ENCODE data around the gene CLCNKB.
"Not testable (repeated sequence)": the region's sequence is repeated elsewhere in the genome, so short reads cannot be mapped to it uniquely, and the experiment has no call there.

Gene CLCNKB

GRCh38 chr1:16061266-16061665 is 17.7 kb downstream of the CLCNKB start:
- no peak for DNase-seq (ENCODE audit: low spot score)

- DNase-seq (ENCODE audit: low spot score), result not testable (repeated sequence)
Observed at GRCh38 chr1:16061989-16062686, 18.6 kb downstream of the CLCNKB start.

DNA sequence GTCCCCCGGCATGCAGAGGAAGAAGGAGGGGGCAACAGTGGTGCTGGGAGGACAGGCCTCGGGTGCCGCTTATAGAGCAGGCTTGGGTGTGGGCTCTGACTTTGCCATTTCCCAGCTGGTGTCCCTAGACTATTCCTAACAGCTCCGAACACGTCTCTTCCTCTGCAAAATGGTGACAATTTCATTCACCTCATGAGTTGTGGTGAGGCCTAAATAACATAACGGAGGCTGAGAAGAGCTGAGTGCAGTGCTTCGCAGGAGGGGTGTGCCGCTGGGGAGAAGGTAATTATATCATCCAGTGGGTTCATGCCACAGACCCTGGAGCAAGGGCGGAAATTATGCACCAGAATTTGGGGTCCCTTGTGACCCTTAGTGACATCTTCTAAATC is 19.1 kb downstream of the CLCNKB start:
- not testable (repeated sequence) for DNase-seq (ENCODE audit: low spot score)

DNA sequence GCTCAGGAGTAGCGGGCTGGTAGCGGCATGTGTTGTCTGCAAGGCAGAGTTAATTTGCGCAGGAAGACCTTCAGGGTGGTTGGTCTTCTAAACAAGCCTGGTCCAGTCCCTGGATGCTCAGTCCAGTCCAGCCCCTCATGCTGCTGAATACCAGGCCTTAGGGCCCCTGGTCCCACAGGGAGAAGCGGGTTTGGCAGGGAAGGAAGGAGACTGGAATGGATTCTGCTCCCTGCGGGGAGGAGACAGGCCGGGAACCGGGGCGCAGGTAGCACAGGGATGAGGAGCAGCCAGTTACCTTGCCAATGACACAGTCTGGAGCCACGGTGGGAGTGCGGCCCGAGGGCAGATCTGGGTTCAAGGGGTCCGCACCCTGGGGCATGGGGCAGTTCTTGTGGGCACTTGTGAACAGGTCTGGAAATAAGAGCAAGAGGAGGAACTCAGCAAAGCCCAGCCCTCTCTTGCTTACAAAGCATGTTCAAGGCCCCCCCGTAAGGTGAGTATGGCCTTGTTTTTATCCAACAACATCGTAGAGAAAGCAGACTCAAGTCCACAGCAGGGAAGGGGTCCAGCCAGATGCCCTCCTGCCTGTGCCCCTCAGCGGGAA is 19.7 kb downstream of the CLCNKB start:
- DNase-seq (ENCODE audit: low spot score), result no peak

- DNase-seq (ENCODE audit: low spot score), result no peak
Observed at GRCh38 chr1:16063921-16064320, 20.3 kb downstream of the CLCNKB start.

DNA sequence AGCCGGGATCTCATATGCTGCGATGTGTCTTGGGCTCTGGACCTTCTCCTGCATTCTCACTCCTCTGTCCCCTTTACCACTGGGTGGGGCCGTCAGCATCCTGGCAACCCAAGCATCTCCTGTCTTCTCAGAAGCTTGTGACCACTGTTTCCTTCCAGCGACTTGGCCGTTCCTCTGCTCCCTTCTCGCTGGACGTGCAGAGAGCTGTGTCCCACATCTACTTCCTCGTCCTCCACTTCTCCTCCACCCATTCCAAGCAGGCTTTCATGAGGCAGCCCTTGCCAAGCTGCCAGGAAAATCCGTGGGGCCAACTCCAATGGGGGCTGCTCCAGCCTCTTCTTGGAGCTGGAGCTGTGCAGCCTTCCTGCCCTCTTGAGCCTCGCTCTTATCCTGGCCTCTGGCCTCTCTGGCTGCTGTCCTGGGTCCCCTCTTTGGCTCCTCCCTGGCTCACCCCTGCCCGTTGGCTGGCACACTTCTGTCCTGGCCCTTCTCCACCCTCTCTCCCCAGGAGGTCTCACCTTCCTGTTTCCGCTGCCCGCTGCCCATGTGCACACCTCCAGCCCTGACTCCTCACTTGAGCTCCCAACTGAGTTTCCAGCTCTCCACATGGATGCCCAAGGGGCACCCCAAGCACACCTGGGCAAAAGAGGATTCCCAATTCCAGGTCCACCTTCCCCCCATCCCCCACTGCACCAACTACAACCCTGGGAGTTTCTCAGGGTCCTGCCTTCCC is 21.1 kb downstream of the CLCNKB start:
- no peak for DNase-seq (ENCODE audit: low spot score)

- no peak for DNase-seq (ENCODE audit: low spot score)
Observed at GRCh38 chr1:16065269-16065576, 21.6 kb downstream of the CLCNKB start.

DNA sequence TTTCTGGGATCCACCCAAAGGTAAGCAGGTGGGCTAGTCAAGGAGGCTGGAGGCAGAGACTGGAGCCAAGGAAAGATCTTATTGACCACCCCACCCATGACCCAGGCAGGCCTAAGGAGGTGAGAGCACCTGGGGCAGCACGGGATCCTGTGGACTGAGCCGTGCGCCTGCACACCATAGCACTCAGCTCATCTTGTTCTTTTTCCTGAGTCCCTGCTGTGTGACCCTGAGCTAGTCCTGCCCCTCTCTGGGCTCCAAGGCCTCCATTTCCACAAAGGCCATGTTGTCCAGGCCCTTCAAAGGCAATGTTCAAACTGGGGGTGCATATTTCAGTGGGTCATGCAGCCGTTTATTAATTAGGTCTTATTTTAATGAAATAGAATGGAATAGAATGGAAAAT is 22.7 kb downstream of the CLCNKB start:
- DNase-seq (ENCODE audit: low spot score), result no peak

- no peak for DNase-seq (ENCODE audit: low spot score)
Observed at GRCh38 chr1:16067127-16067768, 23.7 kb downstream of the CLCNKB start.

DNA sequence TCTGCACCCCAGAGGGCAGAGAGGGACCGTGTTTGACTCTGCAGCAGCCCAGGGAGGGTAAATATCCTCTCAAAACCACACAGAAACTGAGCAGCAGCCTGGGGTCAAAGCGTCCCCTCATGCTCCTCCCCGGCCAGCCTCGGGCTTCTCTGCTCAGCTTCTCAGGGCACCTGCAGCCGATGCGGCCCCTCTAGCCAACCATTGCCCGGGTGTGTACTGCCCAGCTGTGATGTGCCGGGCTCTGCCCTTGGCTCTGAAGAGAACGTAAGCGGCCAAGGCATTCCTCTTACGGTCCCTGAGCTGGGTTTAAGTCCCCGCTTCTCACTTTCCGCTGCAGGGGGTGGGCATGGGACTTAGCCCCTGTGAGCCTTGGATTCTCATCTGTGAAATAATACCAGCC is 24.4 kb downstream of the CLCNKB start:
- no peak for DNase-seq (ENCODE audit: low spot score)

GRCh38 chr1:16068356-16069270 is 25.0 kb downstream of the CLCNKB start:
- peak; percentile 63 for DNase-seq (ENCODE audit: low spot score)

DNA sequence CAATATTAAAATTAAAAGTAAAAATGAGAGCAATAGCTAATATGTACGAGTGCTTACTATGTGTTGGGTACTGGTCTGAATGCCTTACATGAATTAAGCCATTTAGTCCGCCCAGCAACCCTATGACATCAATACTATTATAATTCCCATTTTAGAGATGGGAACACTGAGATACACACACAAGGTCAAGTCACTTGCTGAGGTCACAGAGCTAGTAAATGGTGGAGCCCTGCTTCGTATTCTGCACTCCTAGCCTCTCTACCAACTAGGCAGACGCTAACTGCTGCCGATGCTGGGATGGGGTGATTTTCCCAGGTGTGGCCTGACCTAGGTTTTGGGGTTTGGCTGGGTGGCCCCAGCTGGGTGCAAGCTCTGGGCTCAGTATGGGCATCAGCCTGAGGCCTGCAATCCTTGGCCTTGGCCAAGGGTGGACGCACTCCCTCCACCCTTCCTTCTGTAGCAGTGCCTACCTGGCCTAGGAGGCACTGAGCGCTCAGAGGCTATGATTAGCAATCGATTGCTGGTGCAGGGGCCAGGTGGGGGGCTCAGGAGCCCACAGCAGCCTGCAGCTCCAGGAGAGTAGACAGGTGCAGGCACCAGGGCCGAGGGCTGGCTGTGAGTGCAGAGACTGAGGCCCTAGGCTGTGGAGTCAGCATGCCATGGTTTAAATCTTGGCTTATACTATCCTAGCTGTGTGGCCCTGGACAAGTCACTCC is 27.2 kb downstream of the CLCNKB start:
- DNase-seq (ENCODE audit: low spot score), result no peak

DNA sequence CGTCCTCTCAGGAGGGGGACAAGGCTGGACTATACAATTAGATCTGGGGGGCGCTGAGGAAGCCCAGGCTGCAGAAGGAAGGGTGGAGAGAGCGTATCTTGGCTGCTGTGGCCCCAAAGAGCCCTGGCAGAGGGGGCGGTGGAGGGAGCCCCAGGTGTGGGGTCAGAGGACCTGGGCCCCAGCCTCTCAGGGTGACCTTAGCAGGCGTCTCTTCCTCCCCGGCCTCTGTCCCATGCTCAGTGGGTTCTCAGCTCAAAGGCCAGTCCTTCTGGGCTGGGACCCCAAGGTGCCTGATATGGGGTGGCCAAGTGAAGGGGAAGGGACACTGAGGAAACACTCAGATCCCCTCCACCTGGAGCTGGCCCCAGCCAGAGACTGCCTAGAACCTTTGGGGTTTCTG is 28.0 kb downstream of the CLCNKB start:
- DNase-seq (ENCODE audit: low spot score), result no peak

GRCh38 chr1:16072095-16072494 is 28.5 kb downstream of the CLCNKB start:
- DNase-seq (ENCODE audit: low spot score), result no peak

- no peak for DNase-seq (ENCODE audit: low spot score)
Observed at GRCh38 chr1:16072616-16073484, 29.3 kb downstream of the CLCNKB start.

DNA sequence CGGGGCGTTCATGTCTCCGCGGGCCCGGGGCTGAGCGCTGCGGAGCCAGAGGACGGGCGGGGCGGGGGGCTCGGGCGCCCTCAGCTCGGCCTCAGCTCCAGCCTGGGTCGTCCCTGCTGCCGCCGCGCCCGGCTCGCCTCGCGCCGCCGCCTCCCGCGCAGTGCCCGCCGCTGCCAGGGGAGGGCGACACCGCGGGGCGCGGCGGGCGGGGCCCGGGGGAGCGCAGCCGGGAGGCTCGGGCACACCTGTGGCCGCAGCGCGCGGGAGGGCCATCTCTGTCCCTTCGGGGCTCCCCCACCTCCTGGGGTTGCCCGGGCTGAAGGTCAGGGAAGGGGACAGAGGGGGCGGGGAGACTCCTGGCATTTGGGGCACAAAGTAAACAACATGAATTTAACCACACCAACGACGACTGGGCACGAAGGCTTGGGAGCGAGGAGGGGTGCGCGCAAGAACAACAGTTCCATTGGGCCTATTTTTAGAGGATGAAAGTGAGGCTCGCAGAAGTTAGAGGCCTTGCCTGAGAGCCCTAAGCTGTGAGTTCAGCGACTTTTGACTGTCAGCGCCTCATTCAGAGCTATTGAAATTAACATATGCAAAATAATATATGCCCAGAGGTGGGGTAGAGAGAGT is 30.0 kb downstream of the CLCNKB start, which contains the start of gene FAM131C:
TSS of gene FAM131C (minus strand) at position 162 of the 630 bp plus-strand sequence. CDS start 209 bp downstream, outside the sequence.
- DNase-seq (ENCODE audit: low spot score), result peak; percentile 88

GRCh38 chr1:16074217-16074616 is 30.6 kb downstream of the CLCNKB start:
- DNase-seq (ENCODE audit: low spot score), result no peak

GRCh38 chr1:16075337-16076030 is 31.9 kb downstream of the CLCNKB start:
- peak; percentile 74 for DNase-seq (ENCODE audit: low spot score)

Data from AG08396 (cell line).